Keratinocyte (primary cell): ENCODE results near the gene CHCHD6. TPM values are rescaled to one million over a fixed set of nuclear protein-coding genes. Genes with fewer than 3 reads are reported as not detected.

Source experiments
- DNase-seq: peaks from one replicate; pipeline ENCODE4 v3.0.0-alpha.2; 2011; ENCODE audit warnings: low read depth, missing footprints, low spot score
- FAIRE-seq: peaks from 2 replicates; lab custom pipeline; 2011; peaks lifted over from hg19 to GRCh38; lab: Jason Lieb, UNC
- H2AFZ ChIP-seq: 2 replicates; pipeline ENCODE4 v1.6.0; 2012; ENCODE audit warnings: low read length, control low read depth, inconsistent platforms; ENCODE audit not compliant: control insufficient read depth
- H3K27ac ChIP-seq: 2 replicates; pipeline ENCODE4 v1.5.1; 2011; ENCODE audit warnings: low read length; ENCODE audit not compliant: control insufficient read depth, insufficient read depth
- H3K27me3 ChIP-seq: 3 replicates; pipeline ENCODE4 v1.6.0; 2011; ENCODE audit warnings: low read length; ENCODE audit not compliant: control insufficient read depth, insufficient read depth; ENCODE audit errors: extremely low read depth
- H3K36me3 ChIP-seq, 2 experiments: 2 replicates in 1 of 2; 3 replicates in 1 of 2; pipeline ENCODE4 v1.5.1; 2011; ENCODE audit warnings: low read length in 2 of 2, mild to moderate bottlenecking in 1 of 2; ENCODE audit not compliant: control insufficient read depth in 2 of 2, insufficient read depth in 2 of 2; ENCODE audit errors: extremely low read depth in 1 of 2
- H3K4me1 ChIP-seq: 3 replicates; pipeline ENCODE4 v1.5.1; 2011; ENCODE audit warnings: low read length; ENCODE audit not compliant: control insufficient read depth, insufficient read depth; ENCODE audit errors: extremely low read depth
- H3K4me2 ChIP-seq: 3 replicates; pipeline ENCODE4 v1.6.0; 2011; ENCODE audit warnings: low read depth, low read length; ENCODE audit not compliant: control insufficient read depth, insufficient read depth; ENCODE audit errors: extremely low read depth
- H3K4me3 ChIP-seq, 3 experiments: fragments of 200-600 bp in 1 of 3; sonication (generic) in 1 of 3; 2 replicates in 2 of 3; 3 replicates in 1 of 3; pipeline ENCODE4 v1.5.1; 2011 to 2016; ENCODE audit warnings: low read length in 3 of 3, mild to moderate bottlenecking in 3 of 3, control low read depth in 2 of 3, inconsistent platforms in 1 of 3, low read depth in 1 of 3, mixed read lengths in 1 of 3, mixed run types in 1 of 3, moderate library complexity in 1 of 3; ENCODE audit not compliant: control insufficient read depth in 2 of 3, insufficient read depth in 2 of 3; ENCODE audit errors: extremely low read depth in 1 of 3
- H3K79me2 ChIP-seq: 2 replicates; pipeline ENCODE4 v1.6.0; 2012; ENCODE audit warnings: low read length; ENCODE audit not compliant: control insufficient read depth, insufficient read depth
- H3K9ac ChIP-seq: 3 replicates; pipeline ENCODE4 v1.6.0; 2011; ENCODE audit warnings: low read length; ENCODE audit not compliant: control insufficient read depth, insufficient read depth; ENCODE audit errors: extremely low read depth
- H3K9me1 ChIP-seq: 3 replicates; pipeline ENCODE4 v1.6.0; 2011; ENCODE audit warnings: low read length; ENCODE audit not compliant: control insufficient read depth, insufficient read depth; ENCODE audit errors: extremely low read depth
- H3K9me3 ChIP-seq: 2 replicates; pipeline ENCODE4 v1.5.1; 2012; ENCODE audit warnings: low read depth, low read length; ENCODE audit not compliant: control insufficient read depth
- H4K20me1 ChIP-seq: 3 replicates; pipeline ENCODE4 v1.6.0; 2011; ENCODE audit warnings: low read length; ENCODE audit not compliant: control insufficient read depth, insufficient read depth; ENCODE audit errors: extremely low read depth
- EZH2 ChIP-seq: IDR thresholded peaks from one replicate; pipeline ENCODE4 v1.6.1; 2012; ENCODE audit warnings: inconsistent platforms, mild to moderate bottlenecking, low read length, moderate library complexity
- dilution Hi-C: fragments of 300-500 bp; cut with MboI; formaldehyde crosslinking; loops from one replicate; pipeline ENCODE4 v1.7.0; 2020; ENCODE audit warnings: low sequenced_read_pairs; ENCODE audit not compliant: extremely low pct_ligation_motif_present
- polyA plus RNA-seq, 5 experiments: library from polyadenylated mRNA; depleted of rRNA in 3 of 5; stranded (reverse) in 3 of 5; stranded (forward) in 1 of 5; unstranded in 1 of 5; fragments of >200 nt; gene quantifications; 1 replicate in 1 of 5; 2 replicates in 3 of 5; 3 replicates in 1 of 5; pipeline versions ENCODE4 v1.2.1 to v1.2.3, GENCODE V29; 2011 to 2012; ENCODE audit warnings: missing spikeins in 2 of 5, low read depth in 1 of 5, low replicate concordance in 1 of 5
- TF ChIP-seq, protein P1 (sequence below), 3 experiments: IDR thresholded peaks in 1 of 3; conservative IDR thresholded peaks in 1 of 3; optimal IDR thresholded peaks in 1 of 3; 2 replicates in 2 of 3; 3 replicates in 1 of 3; pipeline versions ENCODE3 to v1.5.1; 2011; ENCODE audit warnings: low read length in 3 of 3, mild to moderate bottlenecking in 3 of 3, moderate library complexity in 2 of 3, control low read depth in 1 of 3, inconsistent platforms in 1 of 3; ENCODE audit not compliant: insufficient read depth in 2 of 3; ENCODE audit errors: extremely low read depth in 1 of 3

Gene CHCHD6
- polyA plus RNA-seq, 1 donor (not counting 4 experiments of a cell fraction or from before 2014, with no cell fraction given): 21.7 TPM

DNA sequence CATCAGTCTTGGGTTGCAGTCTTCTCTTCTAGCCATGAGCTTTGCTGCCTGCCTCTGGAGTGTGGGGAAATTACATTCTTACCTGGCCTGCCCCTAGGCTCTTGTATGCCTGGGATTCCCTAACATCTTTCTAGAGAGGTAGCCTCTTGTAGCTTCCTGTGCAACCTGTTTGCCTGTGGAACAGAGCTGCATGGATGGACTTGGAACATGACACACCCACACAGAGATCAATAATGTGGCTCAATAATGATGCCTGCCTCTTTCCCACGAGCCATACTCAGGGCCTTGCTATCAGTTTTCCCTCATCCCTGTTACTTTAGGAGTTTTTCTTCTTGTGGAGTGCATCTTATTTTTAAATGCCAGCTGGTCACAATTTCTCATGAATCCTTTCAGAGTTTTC lies 11.4 kb downstream of the CHCHD6 start:
- H3K4me1 ChIP-seq: peaks cover 4% of the 10 kb centered on the region
- peaks cover 0 to 3% of the 10 kb centered on the region in 2 experiments for H3K36me3 ChIP-seq
- TF ChIP-seq, protein P1, sequence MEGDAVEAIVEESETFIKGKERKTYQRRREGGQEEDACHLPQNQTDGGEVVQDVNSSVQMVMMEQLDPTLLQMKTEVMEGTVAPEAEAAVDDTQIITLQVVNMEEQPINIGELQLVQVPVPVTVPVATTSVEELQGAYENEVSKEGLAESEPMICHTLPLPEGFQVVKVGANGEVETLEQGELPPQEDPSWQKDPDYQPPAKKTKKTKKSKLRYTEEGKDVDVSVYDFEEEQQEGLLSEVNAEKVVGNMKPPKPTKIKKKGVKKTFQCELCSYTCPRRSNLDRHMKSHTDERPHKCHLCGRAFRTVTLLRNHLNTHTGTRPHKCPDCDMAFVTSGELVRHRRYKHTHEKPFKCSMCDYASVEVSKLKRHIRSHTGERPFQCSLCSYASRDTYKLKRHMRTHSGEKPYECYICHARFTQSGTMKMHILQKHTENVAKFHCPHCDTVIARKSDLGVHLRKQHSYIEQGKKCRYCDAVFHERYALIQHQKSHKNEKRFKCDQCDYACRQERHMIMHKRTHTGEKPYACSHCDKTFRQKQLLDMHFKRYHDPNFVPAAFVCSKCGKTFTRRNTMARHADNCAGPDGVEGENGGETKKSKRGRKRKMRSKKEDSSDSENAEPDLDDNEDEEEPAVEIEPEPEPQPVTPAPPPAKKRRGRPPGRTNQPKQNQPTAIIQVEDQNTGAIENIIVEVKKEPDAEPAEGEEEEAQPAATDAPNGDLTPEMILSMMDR (optimal IDR thresholded peaks at IDR 0.05 in 1 of 3, IDR thresholded peaks at IDR 0.05 in 1 of 3, conservative IDR thresholded peaks at IDR 0.05 in 1 of 3; ENCODE audit: extremely low read depth in 1 of 3, insufficient read depth in 2 of 3, low read length in 3 of 3): peak in 1 of 3 experiments; percentile 8
- no peak for TF ChIP-seq EZH2
- dilution Hi-C loops: no loop called here
- no peak overlapping the region for H3K4me2 ChIP-seq
- H3K27me3 ChIP-seq: no peaks in the 10 kb centered on the region
- H3K4me3 ChIP-seq: no peak overlapping the region
- H3K9ac ChIP-seq: no peak overlapping the region
- no peak for DNase-seq
- no peaks in the 10 kb centered on the region for H3K9me1 ChIP-seq
- no peaks in the 10 kb centered on the region for H4K20me1 ChIP-seq
- FAIRE-seq: no peak
- H2AFZ ChIP-seq: no peak overlapping the region
- H3K27ac ChIP-seq: no peak overlapping the region
- H3K9me3 ChIP-seq: no peaks in the 10 kb centered on the region
- H3K79me2 ChIP-seq: peaks cover 60% of the 10 kb centered on the region

DNA sequence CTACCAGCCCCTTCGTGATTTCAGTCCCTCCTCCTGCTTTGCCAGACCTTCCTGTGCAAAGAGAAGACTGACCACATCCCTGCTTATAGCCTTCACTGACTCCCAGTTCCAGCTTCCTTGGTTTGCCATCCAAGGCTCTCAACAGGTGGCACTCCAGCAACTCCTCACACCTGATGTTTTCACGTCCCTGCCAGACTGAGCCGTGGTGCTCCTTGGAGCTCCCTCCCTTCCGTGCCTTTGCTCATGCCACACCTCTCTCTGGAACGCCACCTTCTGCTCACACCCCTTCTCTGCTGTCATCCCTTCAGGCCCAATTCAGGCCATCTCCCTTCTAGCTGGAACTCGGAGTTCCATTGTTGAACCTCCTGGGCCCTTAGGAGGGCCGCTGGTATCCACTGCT lies 12.0 kb downstream of the CHCHD6 start:
- no peaks in the 10 kb centered on the region for H3K9me1 ChIP-seq
- no peak overlapping the region for H3K4me2 ChIP-seq
- H3K4me1 ChIP-seq: peaks cover 6% of the 10 kb centered on the region
- no peaks in the 10 kb centered on the region for H3K27me3 ChIP-seq
- no peak overlapping the region for H3K27ac ChIP-seq
- no peaks in the 10 kb centered on the region for H4K20me1 ChIP-seq
- DNase-seq (no peak), FAIRE-seq (no peak)
- no peak overlapping the region for H3K9ac ChIP-seq
- TF ChIP-seq, protein P1 (optimal IDR thresholded peaks at IDR 0.05 in 1 of 3, IDR thresholded peaks at IDR 0.05 in 1 of 3, conservative IDR thresholded peaks at IDR 0.05 in 1 of 3; ENCODE audit: extremely low read depth in 1 of 3, insufficient read depth in 2 of 3, low read length in 3 of 3): peak in 1 of 3 experiments; percentile 18
- TF ChIP-seq EZH2: no peak
- H3K9me3 ChIP-seq: no peaks in the 10 kb centered on the region
- dilution Hi-C loops: no loop called here
- peaks cover 0 to 3% of the 10 kb centered on the region in 2 experiments for H3K36me3 ChIP-seq
- no peak overlapping the region for H2AFZ ChIP-seq
- no peak overlapping the region for H3K4me3 ChIP-seq
- peaks cover 59% of the 10 kb centered on the region for H3K79me2 ChIP-seq
